Endothelial cell of umbilical vein (primary cell): ENCODE data around the gene RAB3GAP1. TPM values are rescaled to one million over a fixed set of nuclear protein-coding genes. Genes with fewer than 3 reads are reported as not detected.

ENCODE experiments used
- BruUV-seq: library from RNA; stranded (reverse); fragments of 400-500 nt; replicated peaks from 2 replicates; lab custom pipeline; 2021; lab: Mats Ljungman, UMichigan
- CTCF ChIA-PET: fragments of 300-600, 350-600 bp; sonication (Branson Sonifier 250); formaldehyde crosslinking; loops from one replicate; lab custom pipeline; 2021; ENCODE audit warnings: antibody characterized with exemption, inconsistent platforms; lab: Charles Lee
- POLR2A ChIA-PET: fragments of 300-600, 350-600 bp; sonication (Branson Sonifier 250); formaldehyde crosslinking; loops from one replicate; lab custom pipeline; 2021; ENCODE audit warnings: antibody characterized with exemption, inconsistent platforms; lab: Charles Lee
- DNase-seq: peaks from one replicate; pipeline ENCODE4 v3.0.0-alpha.2; 2011; ENCODE audit warnings: low read depth, low spot score
- FAIRE-seq: peaks from 2 replicates; lab custom pipeline; 2011; peaks lifted over from hg19 to GRCh38; lab: Jason Lieb, UNC
- H2AFZ ChIP-seq: 2 replicates; pipeline ENCODE4 v1.6.0; 2012; ENCODE audit warnings: low read depth, low read length, control low read depth, inconsistent platforms
- H3K27ac ChIP-seq: 2 replicates; pipeline ENCODE4 v1.5.1; 2011; ENCODE audit warnings: low read depth, mild to moderate bottlenecking, control low read depth, low read length, moderate library complexity; ENCODE audit not compliant: insufficient read depth
- H3K27me3 ChIP-seq, 2 experiments: 2 replicates each; pipeline versions ENCODE4 v1.6.0 to v1.6.1; 2011; ENCODE audit warnings: low read length in 2 of 2, mixed read lengths in 1 of 2; ENCODE audit not compliant: control insufficient read depth in 2 of 2, insufficient read depth in 2 of 2
- H3K36me3 ChIP-seq, 2 experiments: 2 replicates in 1 of 2; 3 replicates in 1 of 2; pipeline ENCODE4 v1.5.1; 2011; ENCODE audit warnings: low read length in 2 of 2, mild to moderate bottlenecking in 1 of 2, moderate library complexity in 1 of 2; ENCODE audit not compliant: control insufficient read depth in 2 of 2, insufficient read depth in 2 of 2; ENCODE audit errors: extremely low read depth in 1 of 2
- H3K4me1 ChIP-seq: 3 replicates; pipeline ENCODE4 v1.5.1; 2011; ENCODE audit warnings: mild to moderate bottlenecking, low read length; ENCODE audit not compliant: control insufficient read depth, insufficient read depth; ENCODE audit errors: extremely low read depth
- H3K4me2 ChIP-seq: 2 replicates; pipeline ENCODE4 v1.6.1; 2011; ENCODE audit warnings: low read length, control low read depth, mixed read lengths; ENCODE audit not compliant: insufficient read depth
- H3K4me3 ChIP-seq, 3 experiments: fragments of 200-600 bp in 1 of 3; sonication (generic), shearing (Covaris generic) in 1 of 3; replicated peaks in 1 of 3; 2 replicates each; pipeline ENCODE4 v1.5.1; 2011 to 2016; ENCODE audit warnings: control low read depth in 3 of 3, low read length in 3 of 3, mild to moderate bottlenecking in 2 of 3, inconsistent platforms in 1 of 3, low read depth in 1 of 3, moderate library complexity in 1 of 3; ENCODE audit not compliant: insufficient read depth in 1 of 3
- H3K79me2 ChIP-seq: 2 replicates; pipeline ENCODE4 v1.6.0; 2012; ENCODE audit warnings: low read length, inconsistent platforms; ENCODE audit not compliant: control insufficient read depth, insufficient read depth
- H3K9ac ChIP-seq: replicated peaks from 2 replicates; pipeline ENCODE3; 2011; ENCODE audit warnings: low read length, control low read depth; ENCODE audit not compliant: insufficient read depth; ENCODE audit errors: extremely low read depth
- H3K9me1 ChIP-seq: replicated peaks from 3 replicates; pipeline ENCODE4 v1.6.0; 2011; ENCODE audit warnings: mild to moderate bottlenecking, low read length; ENCODE audit not compliant: control insufficient read depth, insufficient read depth; ENCODE audit errors: extremely low read depth
- H3K9me3 ChIP-seq: replicated peaks from 2 replicates; pipeline ENCODE4 v1.5.1; 2012; ENCODE audit warnings: low read length, inconsistent platforms; ENCODE audit not compliant: control insufficient read depth, insufficient read depth
- H4K20me1 ChIP-seq: replicated peaks from 2 replicates; pipeline ENCODE3; 2011; ENCODE audit warnings: mild to moderate bottlenecking, low read length; ENCODE audit not compliant: control insufficient read depth, insufficient read depth; ENCODE audit errors: extremely low read depth
- FOS ChIP-seq: IDR thresholded peaks from 2 replicates; pipeline ENCODE4 v1.6.1; 2011; ENCODE audit warnings: mild to moderate bottlenecking, low read length, moderate library complexity, borderline replicate concordance; ENCODE audit not compliant: insufficient read depth
- GATA2 ChIP-seq: IDR thresholded peaks from 2 replicates; pipeline ENCODE4 v1.7.0; 2011; ENCODE audit warnings: low read depth, mild to moderate bottlenecking, moderate library complexity, mixed read lengths, low read length; ENCODE audit not compliant: insufficient read length, insufficient read depth
- JUN ChIP-seq: IDR thresholded peaks from 2 replicates; pipeline ENCODE4 v1.6.1; 2011; ENCODE audit warnings: borderline replicate concordance, low read depth; ENCODE audit not compliant: insufficient read length, insufficient read depth
- POLR2A ChIP-seq: IDR thresholded peaks from 2 replicates; pipeline ENCODE4 v1.6.1; 2012; ENCODE audit warnings: low read depth, mild to moderate bottlenecking, control low read depth, low read length
- POLR2AphosphoS5 ChIP-seq: IDR thresholded peaks from 2 replicates; pipeline ENCODE4 v1.6.1; 2012; ENCODE audit warnings: low read depth, mild to moderate bottlenecking, control low read depth, low read length, moderate library complexity; ENCODE audit not compliant: insufficient read depth
- dilution Hi-C: fragments of 300-500 bp; cut with MboI; formaldehyde crosslinking; loops from one replicate; pipeline ENCODE4 v1.15.0; 2019; ENCODE audit warnings: low sequenced_read_pairs; ENCODE audit not compliant: extremely low pct_ligation_motif_present
- intact Hi-C: fragments of 100-400 bp; cut with micrococcal nuclease; formaldehyde crosslinking; loops from one replicate; pipeline ENCODE4 v1.10.0; 2022
- polyA plus RNA-seq, 4 experiments: library from polyadenylated mRNA; depleted of rRNA in 3 of 4; stranded (reverse) in 3 of 4; unstranded in 1 of 4; fragments of >200 nt; gene quantifications; 2 replicates each; pipeline versions ENCODE4 v1.2.1 to v1.2.3, GENCODE V29; 2011 to 2012; ENCODE audit warnings: missing spikeins in 1 of 4
- total RNA-seq: library from RNA; stranded (reverse); gene quantifications from 2 replicates; pipeline ENCODE4 v1.2.3, GENCODE V29; 2021
- TF ChIP-seq, protein P1 (sequence below): IDR thresholded peaks from 2 replicates; pipeline ENCODE4 v1.6.1; 2011; ENCODE audit not compliant: insufficient read depth, insufficient read length
- TF ChIP-seq, protein P2 (sequence below), 2 donors: IDR thresholded peaks; 1 replicate in 1 of 2; 2 replicates in 1 of 2; pipeline ENCODE4 v1.5.1; 2011; ENCODE audit warnings: low read length in 2 of 2, mild to moderate bottlenecking in 2 of 2, moderate library complexity in 2 of 2, control low read depth in 1 of 2, inconsistent platforms in 1 of 2, low read depth in 1 of 2; ENCODE audit not compliant: insufficient read depth in 1 of 2; ENCODE audit errors: extremely low read depth in 1 of 2

Gene RAB3GAP1
- total and polyA plus RNA-seq, 2 donors (not counting 3 experiments of a cell fraction or from before 2014, with no cell fraction given), result 14.9 to 39.5 TPM

DNA sequence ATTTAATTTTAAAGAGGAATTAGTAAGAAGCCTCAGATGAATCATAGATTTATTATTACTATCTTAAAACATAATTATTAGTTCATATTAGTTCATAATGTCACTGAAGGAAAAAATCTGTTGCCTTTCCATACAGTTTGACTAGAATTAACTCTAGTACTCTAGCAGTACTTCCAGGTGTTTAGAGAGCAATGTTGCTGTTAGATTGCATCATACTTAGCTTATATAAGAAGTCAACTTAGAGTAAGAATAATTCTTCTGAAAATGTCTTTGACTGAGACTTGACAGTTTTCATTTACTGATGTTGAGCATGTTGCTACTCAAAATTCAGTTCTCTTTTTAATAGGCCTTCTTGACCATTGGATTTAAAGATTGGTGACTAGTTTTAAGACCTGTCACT, 4.7 kb downstream of the RAB3GAP1 start:
- dilution Hi-C loops, result no loop called here
- intact Hi-C loops, result no loop called here
- TF ChIP-seq GATA2 (no peak), POLR2AphosphoS5 (no peak), FOS (no peak), POLR2A (no peak), JUN (no peak)
- TF ChIP-seq, protein P1, sequence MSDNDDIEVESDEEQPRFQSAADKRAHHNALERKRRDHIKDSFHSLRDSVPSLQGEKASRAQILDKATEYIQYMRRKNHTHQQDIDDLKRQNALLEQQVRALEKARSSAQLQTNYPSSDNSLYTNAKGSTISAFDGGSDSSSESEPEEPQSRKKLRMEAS, result no peak
- TF ChIP-seq, protein P2, sequence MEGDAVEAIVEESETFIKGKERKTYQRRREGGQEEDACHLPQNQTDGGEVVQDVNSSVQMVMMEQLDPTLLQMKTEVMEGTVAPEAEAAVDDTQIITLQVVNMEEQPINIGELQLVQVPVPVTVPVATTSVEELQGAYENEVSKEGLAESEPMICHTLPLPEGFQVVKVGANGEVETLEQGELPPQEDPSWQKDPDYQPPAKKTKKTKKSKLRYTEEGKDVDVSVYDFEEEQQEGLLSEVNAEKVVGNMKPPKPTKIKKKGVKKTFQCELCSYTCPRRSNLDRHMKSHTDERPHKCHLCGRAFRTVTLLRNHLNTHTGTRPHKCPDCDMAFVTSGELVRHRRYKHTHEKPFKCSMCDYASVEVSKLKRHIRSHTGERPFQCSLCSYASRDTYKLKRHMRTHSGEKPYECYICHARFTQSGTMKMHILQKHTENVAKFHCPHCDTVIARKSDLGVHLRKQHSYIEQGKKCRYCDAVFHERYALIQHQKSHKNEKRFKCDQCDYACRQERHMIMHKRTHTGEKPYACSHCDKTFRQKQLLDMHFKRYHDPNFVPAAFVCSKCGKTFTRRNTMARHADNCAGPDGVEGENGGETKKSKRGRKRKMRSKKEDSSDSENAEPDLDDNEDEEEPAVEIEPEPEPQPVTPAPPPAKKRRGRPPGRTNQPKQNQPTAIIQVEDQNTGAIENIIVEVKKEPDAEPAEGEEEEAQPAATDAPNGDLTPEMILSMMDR (IDR thresholded peaks at IDR 0.05; ENCODE audit: extremely low read depth in 1 of 2, insufficient read depth in 1 of 2, low read depth in 1 of 2, low read length in 2 of 2), result no peak
- no peaks in the 10 kb centered on the region for H3K9me1 ChIP-seq
- peaks cover 28% of the 10 kb centered on the region for H3K4me1 ChIP-seq
- no peak overlapping the region for H3K9ac ChIP-seq
- H3K4me3 ChIP-seq, result no peak overlapping the region
- H3K4me2 ChIP-seq, result no peak overlapping the region
- CTCF ChIA-PET, result no interaction called here
- no TSS peak for BruUV-seq
- no peak overlapping the region for H3K27ac ChIP-seq
- peaks cover 6% of the 10 kb centered on the region for H4K20me1 ChIP-seq
- no peak overlapping the region for H2AFZ ChIP-seq
- FAIRE-seq (no peak), DNase-seq (no peak)
- peaks cover 78% of the 10 kb centered on the region for H3K79me2 ChIP-seq
- POLR2A ChIA-PET, result interaction anchor here (0.7 kb wide), 1 partner anchor 173 kb away, joined by 4 read pairs; no protein-coding TSS in a partner anchor
- H3K36me3 ChIP-seq, result peaks cover 0 to 5% of the 10 kb centered on the region in 2 experiments
- no peaks in the 10 kb centered on the region for H3K9me3 ChIP-seq
- H3K27me3 ChIP-seq, result no peaks in the 10 kb centered on the region
